ENCODE results near the gene ACVRL1.

- TF ChIP-seq ZNF70 (CRISPR knock-in tag; IDR thresholded peaks at IDR 0.05), result no peak
- TF ChIP-seq ESRRG (CRISPR knock-in tag; IDR thresholded peaks at IDR 0.05), result no peak
- no peak for TF ChIP-seq BACH2 (CRISPR knock-in tag; IDR thresholded peaks at IDR 0.05; ENCODE audit: borderline replicate concordance)
- TF ChIP-seq, protein P1, sequence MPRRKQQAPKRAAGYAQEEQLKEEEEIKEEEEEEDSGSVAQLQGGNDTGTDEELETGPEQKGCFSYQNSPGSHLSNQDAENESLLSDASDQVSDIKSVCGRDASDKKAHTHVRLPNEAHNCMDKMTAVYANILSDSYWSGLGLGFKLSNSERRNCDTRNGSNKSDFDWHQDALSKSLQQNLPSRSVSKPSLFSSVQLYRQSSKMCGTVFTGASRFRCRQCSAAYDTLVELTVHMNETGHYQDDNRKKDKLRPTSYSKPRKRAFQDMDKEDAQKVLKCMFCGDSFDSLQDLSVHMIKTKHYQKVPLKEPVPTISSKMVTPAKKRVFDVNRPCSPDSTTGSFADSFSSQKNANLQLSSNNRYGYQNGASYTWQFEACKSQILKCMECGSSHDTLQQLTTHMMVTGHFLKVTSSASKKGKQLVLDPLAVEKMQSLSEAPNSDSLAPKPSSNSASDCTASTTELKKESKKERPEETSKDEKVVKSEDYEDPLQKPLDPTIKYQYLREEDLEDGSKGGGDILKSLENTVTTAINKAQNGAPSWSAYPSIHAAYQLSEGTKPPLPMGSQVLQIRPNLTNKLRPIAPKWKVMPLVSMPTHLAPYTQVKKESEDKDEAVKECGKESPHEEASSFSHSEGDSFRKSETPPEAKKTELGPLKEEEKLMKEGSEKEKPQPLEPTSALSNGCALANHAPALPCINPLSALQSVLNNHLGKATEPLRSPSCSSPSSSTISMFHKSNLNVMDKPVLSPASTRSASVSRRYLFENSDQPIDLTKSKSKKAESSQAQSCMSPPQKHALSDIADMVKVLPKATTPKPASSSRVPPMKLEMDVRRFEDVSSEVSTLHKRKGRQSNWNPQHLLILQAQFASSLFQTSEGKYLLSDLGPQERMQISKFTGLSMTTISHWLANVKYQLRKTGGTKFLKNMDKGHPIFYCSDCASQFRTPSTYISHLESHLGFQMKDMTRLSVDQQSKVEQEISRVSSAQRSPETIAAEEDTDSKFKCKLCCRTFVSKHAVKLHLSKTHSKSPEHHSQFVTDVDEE (CRISPR knock-in tag; IDR thresholded peaks at IDR 0.05), result no peak
- no peak for TF ChIP-seq CSRNP3 (CRISPR knock-in tag; IDR thresholded peaks at IDR 0.05)
- no peak for TF ChIP-seq PPARA (CRISPR knock-in tag; IDR thresholded peaks at IDR 0.05; ENCODE audit: borderline replicate concordance)
- TF ChIP-seq CSDC2 (CRISPR knock-in tag; IDR thresholded peaks at IDR 0.05), result no peak
- no peak for TF ChIP-seq ZFP3 (CRISPR knock-in tag; IDR thresholded peaks at IDR 0.05)
These were observed 748 bp upstream of the ACVRL1 start for GRCh38 chr12:51906430-51907082.
